Measurements from ENCODE around the gene LETM1.

LETM1 gene

GRCh38 chr4:1868293-1868692, 12.3 kb upstream of the LETM1 start:
- TF ChIP-seq CTCF (IDR thresholded peaks at IDR 0.05; ENCODE audit: low read depth, low read length) = no peak
- DNase-seq (ENCODE audit: extremely low read depth, low read depth) = no peak

GRCh38 chr4:1866189-1866661, 10.3 kb upstream of the LETM1 start:
- TF ChIP-seq CTCF (IDR thresholded peaks at IDR 0.05; ENCODE audit: low read depth, low read length) = no peak
- no peak for DNase-seq (ENCODE audit: extremely low read depth, low read depth)

GRCh38 chr4:1864076-1865008, 8.4 kb upstream of the LETM1 start:
- no peak for TF ChIP-seq CTCF (IDR thresholded peaks at IDR 0.05; ENCODE audit: low read depth, low read length)
- DNase-seq (ENCODE audit: extremely low read depth, low read depth) = no peak

- no peak for DNase-seq (ENCODE audit: extremely low read depth, low read depth)
- no peak for TF ChIP-seq CTCF (IDR thresholded peaks at IDR 0.05; ENCODE audit: low read depth, low read length)
These were observed 7.5 kb upstream of the LETM1 start for GRCh38 chr4:1863297-1864033.

- no peak for DNase-seq (ENCODE audit: extremely low read depth, low read depth)
- TF ChIP-seq CTCF (IDR thresholded peaks at IDR 0.05; ENCODE audit: low read depth, low read length) = no peak
These were observed 7.0 kb upstream of the LETM1 start for GRCh38 chr4:1862961-1863296.

GRCh38 chr4:1862055-1862911, 6.3 kb upstream of the LETM1 start:
- no peak for TF ChIP-seq CTCF (IDR thresholded peaks at IDR 0.05; ENCODE audit: low read depth, low read length)
- DNase-seq (ENCODE audit: extremely low read depth, low read depth) = no peak
